CD4-positive, alpha-beta memory T cell (primary cell): ENCODE results near the gene FAF1. TPM values are rescaled to one million over a fixed set of nuclear protein-coding genes. Genes with fewer than 3 reads are reported as not detected.

Source experiments
- polyA plus RNA-seq, 2 donors: library from polyadenylated mRNA; unstranded; fragments of 300-500 nt; fragmentation: Illumina TruSeq; gene quantifications; one replicate each; pipeline ENCODE4 v1.2.3, GENCODE V29; 2021
- total RNA-seq, 2 experiments: library from RNA; stranded (reverse); gene quantifications; one replicate each; pipeline ENCODE4 v1.2.3, GENCODE V29; 2021

Gene FAF1
- total and polyA plus RNA-seq, 4 experiments from 2014 or later, result 36.0 to 60.2 (median 53.9) TPM

Other genes with a start within 250 kb of the FAF1 start
- 1 to 10 TPM; 7.7 to 9.2 TPM for gene CDKN2C, start 10.0 kb upstream of the FAF1 start, total RNA-seq
- 10 to 100 TPM; 12.9 to 14.8 TPM for gene CDKN2C, start 10.0 kb upstream of the FAF1 start, polyA plus RNA-seq
- gene C1orf185, start 142.0 kb upstream of the FAF1 start, total RNA-seq, result not detected
- not detected for gene C1orf185, start 142.0 kb upstream of the FAF1 start, polyA plus RNA-seq